Chondrocyte (in vitro differentiated cells): ENCODE measurements around the gene DEPDC1B. TPM values are rescaled to one million over a fixed set of nuclear protein-coding genes. Genes with fewer than 3 reads are reported as not detected.
"Not testable (repeated sequence)": the region's sequence is repeated elsewhere in the genome, so short reads cannot be mapped to it uniquely, and the experiment has no call there.

Experiments used
- DNase-seq: peaks from one replicate; pipeline ENCODE4 v3.0.0; 2021; ENCODE audit warnings: mixed read lengths, low spot score
- H3K27ac Mint-ChIP-seq: one replicate; pipeline ENCODE4 v1.8.0; 2021; ENCODE audit warnings: mild to moderate bottlenecking, moderate library complexity, mixed read lengths; ENCODE audit not compliant: unreplicated experiment
- H3K27me3 Mint-ChIP-seq: 2 replicates; pipeline ENCODE4 v1.8.0; 2021; ENCODE audit warnings: low read depth, mixed read lengths
- H3K36me3 Mint-ChIP-seq: 2 replicates; pipeline ENCODE4 v1.8.0; 2021; ENCODE audit warnings: low read depth, mixed read lengths
- H3K4me1 Mint-ChIP-seq: 2 replicates; pipeline ENCODE4 v1.8.0; 2021; ENCODE audit warnings: low read depth, mild to moderate bottlenecking, mixed read lengths
- H3K4me3 Mint-ChIP-seq: one replicate; pipeline ENCODE4 v1.8.0; 2021; ENCODE audit warnings: mild to moderate bottlenecking, moderate library complexity, mixed read lengths; ENCODE audit not compliant: unreplicated experiment
- H3K9me3 Mint-ChIP-seq: 2 replicates; pipeline ENCODE4 v1.8.0; 2021; ENCODE audit warnings: low read depth, mixed read lengths
- CTCF ChIP-seq: fragments of 200-600 bp; sonication (generic); IDR thresholded peaks from 2 replicates; pipeline ENCODE4 v1.5.0; 2021; ENCODE audit warnings: antibody characterized with exemption, mild to moderate bottlenecking, moderate library complexity
- total RNA-seq: library from RNA; stranded (reverse); gene quantifications from 3 replicates; pipeline ENCODE4 v1.2.1, GENCODE V29; 2021

Gene DEPDC1B
- total RNA-seq, 1 donor from 2014 or later: 1.2 TPM

DNA sequence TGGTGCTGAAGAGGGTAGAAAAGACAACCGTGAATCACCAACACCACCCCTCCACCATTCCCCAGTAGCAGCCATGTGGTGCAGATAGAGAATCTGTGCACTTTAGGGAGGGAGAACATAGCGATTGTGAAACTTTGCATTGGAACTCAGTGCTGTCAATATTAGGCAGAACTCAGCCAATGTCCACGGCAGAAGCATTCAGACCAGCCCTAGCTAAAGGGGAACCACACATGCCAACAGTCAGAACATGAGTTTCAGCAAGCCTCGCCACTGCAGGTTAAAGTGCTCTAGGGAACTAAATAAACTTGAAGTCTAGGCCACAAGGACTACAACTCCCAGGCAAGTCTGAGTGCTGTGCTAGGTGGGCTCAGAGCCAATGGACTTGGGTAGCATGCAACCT is 38.5 kb upstream of the DEPDC1B start:
- H3K9me3 Mint-ChIP-seq: peaks cover 17% of the 10 kb centered on the region
- peaks cover 6% of the 10 kb centered on the region for H3K36me3 Mint-ChIP-seq
- no peak for TF ChIP-seq CTCF
- no peak overlapping the region for H3K4me3 Mint-ChIP-seq
- H3K27ac Mint-ChIP-seq: no peak overlapping the region
- no peak for DNase-seq
- H3K4me1 Mint-ChIP-seq: no peaks in the 10 kb centered on the region
- peaks cover 19% of the 10 kb centered on the region for H3K27me3 Mint-ChIP-seq

- H3K36me3 Mint-ChIP-seq, DNase-seq, H3K27ac Mint-ChIP-seq, H3K4me1 Mint-ChIP-seq, H3K4me3 Mint-ChIP-seq: not testable (repeated sequence)
- peaks cover 11% of the 10 kb centered on the region for H3K9me3 Mint-ChIP-seq
- H3K27me3 Mint-ChIP-seq: peaks cover 39% of the 10 kb centered on the region
Observed at GRCh38 chr5:60730858-60731257, 30.9 kb upstream of the DEPDC1B start.

- H3K4me1 Mint-ChIP-seq: no peaks in the 10 kb centered on the region
Observed at GRCh38 chr5:60727033-60727679, 27.2 kb upstream of the DEPDC1B start.

DNA sequence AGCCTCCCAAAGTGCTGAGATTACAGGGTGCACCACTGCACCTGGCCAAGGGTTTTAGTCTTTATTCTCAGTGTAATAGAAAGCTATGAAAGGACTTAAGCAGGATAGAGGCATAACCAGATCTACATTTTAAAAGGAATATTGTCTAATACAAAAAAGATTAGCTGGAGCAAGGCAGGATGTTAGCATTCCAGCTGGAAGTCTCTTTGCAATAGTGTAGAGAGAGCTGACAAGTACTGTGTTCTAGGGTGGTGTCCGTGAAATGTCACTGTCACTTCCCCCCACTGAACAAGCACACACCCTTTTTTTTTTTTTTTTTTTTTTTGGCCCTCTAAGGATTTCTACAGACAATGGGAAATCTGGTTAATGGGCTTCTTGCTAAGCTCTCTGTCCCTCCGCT is 24.2 kb upstream of the DEPDC1B start:
- no peaks in the 10 kb centered on the region for H3K9me3 Mint-ChIP-seq
- peaks cover 42% of the 10 kb centered on the region for H3K27me3 Mint-ChIP-seq
- no peaks in the 10 kb centered on the region for H3K36me3 Mint-ChIP-seq
- H3K4me1 Mint-ChIP-seq: no peaks in the 10 kb centered on the region
- TF ChIP-seq CTCF: no peak
- H3K27ac Mint-ChIP-seq: no peak overlapping the region
- no peak overlapping the region for H3K4me3 Mint-ChIP-seq
- DNase-seq: no peak

More at GRCh38 chr5:60727033-60727679, 27.2 kb upstream of the DEPDC1B start:
- Mint-ChIP-seq H3K27me3 (peaks cover 38% of the 10 kb centered on the region), H3K4me3 (no peak overlapping the region), H3K27ac (no peak overlapping the region), H3K9me3 (peaks cover 11% of the 10 kb centered on the region), H3K36me3 (peaks cover 2% of the 10 kb centered on the region)
- no peak for DNase-seq
- TF ChIP-seq CTCF: no peak

DNA sequence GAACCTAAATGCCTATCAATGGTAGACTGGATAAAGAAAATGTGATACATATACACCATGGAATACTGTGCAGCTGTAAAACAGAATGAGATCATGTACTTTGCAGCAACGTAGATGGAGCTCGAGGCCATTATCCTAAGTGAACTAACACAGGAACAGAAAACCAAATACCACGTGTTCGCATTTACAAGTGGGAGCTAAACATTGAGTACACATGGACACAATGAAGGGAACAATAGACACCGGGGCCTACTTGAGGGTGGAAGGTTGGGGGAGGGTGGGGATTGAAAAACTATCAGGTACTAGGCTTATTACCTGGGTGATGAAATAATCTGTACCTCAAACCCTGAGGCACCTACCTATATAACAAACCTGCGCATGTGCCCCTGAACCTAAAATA is 22.4 kb upstream of the DEPDC1B start:
- TF ChIP-seq CTCF: no peak

GRCh38 chr5:60719329-60719728 is 19.4 kb upstream of the DEPDC1B start:
- no peaks in the 10 kb centered on the region for H3K36me3 Mint-ChIP-seq
- peaks cover 54% of the 10 kb centered on the region for H3K27me3 Mint-ChIP-seq

More for the DNA sequence above, 22.4 kb upstream of the DEPDC1B start:
- Mint-ChIP-seq H3K9me3 (no peaks in the 10 kb centered on the region), H3K4me3 (no peak overlapping the region), H3K36me3 (no peaks in the 10 kb centered on the region), H3K4me1 (no peaks in the 10 kb centered on the region), H3K27ac (no peak overlapping the region), H3K27me3 (peaks cover 48% of the 10 kb centered on the region)
- DNase-seq: no peak

More at GRCh38 chr5:60719329-60719728, 19.4 kb upstream of the DEPDC1B start:
- TF ChIP-seq CTCF: no peak
- H3K4me3 Mint-ChIP-seq: no peak overlapping the region
- DNase-seq: no peak
- H3K27ac Mint-ChIP-seq: no peak overlapping the region
- no peaks in the 10 kb centered on the region for H3K9me3 Mint-ChIP-seq
- H3K4me1 Mint-ChIP-seq: no peaks in the 10 kb centered on the region
